GM12878 (cell line): ENCODE data around the gene TNFRSF11A. TPM values are rescaled to one million over a fixed set of nuclear protein-coding genes. Genes with fewer than 3 reads are reported as not detected.

Experiments used
- ATAC-seq: fragments of 200-7000 bp; cut with Tn5 transposase; 3 replicates; pipeline ENCODE4 v1.9.1; 2020; ENCODE audit warnings: mild to moderate bottlenecking, moderate library complexity
- BruUV-seq: library from RNA; stranded (reverse); fragments of 400-500 nt; replicated peaks from 2 replicates; lab custom pipeline; 2021; lab: Mats Ljungman, UMichigan
- CTCF ChIA-PET: fragments of 300-600 bp; sonication (Branson Sonifier 250); formaldehyde crosslinking; extraction: SDS; loops from one replicate; lab custom pipeline; 2021; ENCODE audit warnings: inconsistent platforms; lab: Yijun Ruan, JAX
- POLR2A ChIA-PET: fragments of 350-600 bp; formaldehyde crosslinking; extraction: SDS; loops from one replicate; lab custom pipeline; 2021; ENCODE audit warnings: inconsistent platforms; lab: Charles Lee
- RAD21 ChIA-PET: fragments of 300-600 bp; sonication (Branson Sonifier 250); formaldehyde crosslinking; loops from one replicate; lab custom pipeline; 2023; ENCODE audit warnings: antibody characterized with exemption; ENCODE audit not compliant: unreplicated experiment; lab: Charles Lee
- SMC1A ChIA-PET: fragments of 300-600 bp; sonication (Branson Sonifier 250); formaldehyde crosslinking; loops from one replicate; lab custom pipeline; 2023; ENCODE audit not compliant: unreplicated experiment, uncharacterized antibody; lab: Charles Lee
- DNase-seq: peaks from one replicate; pipeline ENCODE4 v3.0.0-alpha.2; 2011; ENCODE audit warnings: low read depth, low spot score
- FAIRE-seq: peaks from 3 replicates; lab custom pipeline; 2011; peaks lifted over from hg19 to GRCh38; lab: Jason Lieb, UNC
- H2AFZ ChIP-seq: 2 replicates; pipeline ENCODE4 v1.6.0; 2011; ENCODE audit warnings: low read depth, low read length, control low read depth; ENCODE audit not compliant: control insufficient read depth
- H3K27ac ChIP-seq: 2 replicates; pipeline ENCODE4 v1.5.1; 2011; ENCODE audit warnings: control low read depth; ENCODE audit not compliant: control insufficient read depth, insufficient read depth
- H3K27me3 ChIP-seq, 2 experiments: replicated peaks in 1 of 2; 2 replicates each; pipeline versions ENCODE4 v1.6.0 to v1.6.1; 2011; ENCODE audit warnings: low read length in 1 of 2; ENCODE audit not compliant: control insufficient read depth in 2 of 2, insufficient read depth in 2 of 2
- H3K36me3 ChIP-seq, 2 experiments: 2 replicates each; pipeline ENCODE4 v1.5.1; 2011; ENCODE audit warnings: low read length in 1 of 2; ENCODE audit not compliant: control insufficient read depth in 2 of 2, insufficient read depth in 2 of 2
- H3K4me1 ChIP-seq: 2 replicates; pipeline ENCODE4 v1.6.1; 2011; ENCODE audit warnings: mild to moderate bottlenecking, low read length, moderate library complexity, mixed read lengths; ENCODE audit not compliant: control insufficient read depth, insufficient read depth
- H3K4me2 ChIP-seq: 2 replicates; pipeline ENCODE4 v1.6.0; 2011; ENCODE audit warnings: control low read depth; ENCODE audit not compliant: control insufficient read depth, insufficient read depth
- H3K4me3 ChIP-seq: fragments of 200-600 bp; sonication (generic); 2 replicates; pipeline ENCODE4 v1.5.1; 2016
- H3K79me2 ChIP-seq: 2 replicates; pipeline ENCODE4 v1.6.0; 2011; ENCODE audit warnings: low read length; ENCODE audit not compliant: control insufficient read depth, insufficient read depth
- H3K9ac ChIP-seq: 2 replicates; pipeline ENCODE4 v1.8.0; 2011; ENCODE audit warnings: low read length, control low read depth, mixed read lengths; ENCODE audit not compliant: control insufficient read depth, insufficient read depth
- H3K9me3 ChIP-seq: replicated peaks from 3 replicates; pipeline ENCODE4 v1.5.1; 2011; ENCODE audit warnings: mild to moderate bottlenecking, low read length; ENCODE audit not compliant: control insufficient read depth, insufficient read depth
- H4K20me1 ChIP-seq: 2 replicates; pipeline ENCODE4 v1.6.0; 2011; ENCODE audit not compliant: control insufficient read depth, insufficient read depth
- CBX5 ChIP-seq: sonication (generic); IDR thresholded peaks from 2 replicates; pipeline ENCODE4 v1.6.1; 2016; ENCODE audit warnings: low read depth, moderate library complexity, mild to moderate bottlenecking, inconsistent platforms
- MEF2B ChIP-seq: fragments of 450-650 bp; IDR thresholded peaks from 2 replicates; pipeline ENCODE4 v1.6.1; 2018; ENCODE audit warnings: mild to moderate bottlenecking, moderate library complexity; ENCODE audit not compliant: partially characterized antibody, poor library complexity, severe bottlenecking
- POLR2A ChIP-seq: IDR thresholded peaks from 2 replicates; pipeline ENCODE4 v1.6.1; 2011; ENCODE audit warnings: low read depth, mild to moderate bottlenecking, low read length
- RELB ChIP-seq: fragments of 450-650 bp; IDR thresholded peaks from 2 replicates; pipeline ENCODE4 v1.6.1; 2017; ENCODE audit warnings: low read depth, mild to moderate bottlenecking, moderate library complexity
- SP1 ChIP-seq: IDR thresholded peaks from one replicate; pipeline ENCODE4 v1.6.1; 2011; ENCODE audit warnings: low read depth, low read length
- TCF7 ChIP-seq: IDR thresholded peaks from 2 replicates; pipeline ENCODE4 v1.6.1; 2014; ENCODE audit warnings: antibody characterized with exemption, borderline replicate concordance
- ZNF592 ChIP-seq: fragments of 450-650 bp; IDR thresholded peaks from 2 replicates; pipeline ENCODE4 v1.6.1; 2017; ENCODE audit warnings: mild to moderate bottlenecking, moderate library complexity
- WGBS: methylation state at CpG from one replicate; pipeline ENCODE4 v1.1.6; 2016; ENCODE audit warnings: low lambda C conversion rate; ENCODE audit not compliant: insufficient replicate concordance, insufficient coverage; ENCODE audit errors: missing lambda C conversion rate; 5-methylcytosine and 5-hydroxymethylcytosine counted together
- in situ Hi-C: fragments of 300-500 bp; cut with MboI; formaldehyde crosslinking; loops from 9 replicates; pipeline ENCODE4 v1.14.3; 2018; ENCODE audit warnings: mixed read lengths
- intact Hi-C: fragments of 100-400 bp; cut with micrococcal nuclease; formaldehyde crosslinking; loops from one replicate; pipeline ENCODE4 v1.14.2; 2022; ENCODE audit not compliant: unreplicated experiment
- polyA plus RNA-seq, 11 experiments: library from polyadenylated mRNA; depleted of rRNA in 4 of 11; unstranded in 6 of 11; stranded (reverse) in 5 of 11; fragments of >200 nt; fragmentation: Nextera tagmentation in 4 of 11; fragmentation: Illumina TruSeq in 1 of 11; extraction: Ambion mirVana in 4 of 11; extraction: Trizol in 1 of 11; gene quantifications; 1 replicate in 1 of 11; 2 replicates in 10 of 11; pipeline versions ENCODE4 v1.2.1 to v1.2.3, GENCODE V29; 2011 to 2016; ENCODE audit warnings: inconsistent platforms in 2 of 11, missing spikeins in 2 of 11, low read depth in 1 of 11
- total RNA-seq, 4 experiments: library from RNA; depleted of rRNA in 3 of 4; stranded (reverse); fragments of >200 nt in 3 of 4; fragmentation: Illumina TruSeq in 1 of 4; extraction: Trizol in 1 of 4; gene quantifications; 2 replicates each; pipeline versions ENCODE4 v1.2.1 to v1.2.3, GENCODE V29; 2013 to 2021
- TF ChIP-seq, protein P1 (sequence below), 3 experiments: IDR thresholded peaks in 2 of 3; conservative IDR thresholded peaks in 1 of 3; 2 replicates each; pipeline ENCODE4 v1.5.1; 2011; ENCODE audit warnings: low read depth in 3 of 3, low read length in 3 of 3, mild to moderate bottlenecking in 3 of 3, control low read depth in 2 of 3, moderate library complexity in 2 of 3, inconsistent platforms in 1 of 3, mixed read lengths in 1 of 3; ENCODE audit not compliant: control insufficient read depth in 2 of 3, insufficient read depth in 1 of 3; ENCODE audit errors: extremely low read depth in 1 of 3
- TF ChIP-seq, protein P2 (sequence below): IDR thresholded peaks from 2 replicates; pipeline ENCODE4 v1.6.1; 2012; ENCODE audit warnings: low read depth, low read length, improper control_type of control experiment

Gene TNFRSF11A
- total and polyA plus RNA-seq, 10 of the 15 experiments (the other 5 are each of a cell fraction or from before 2014, with no cell fraction given): 0.07 to 4.0 (median 0.23) TPM

DNA sequence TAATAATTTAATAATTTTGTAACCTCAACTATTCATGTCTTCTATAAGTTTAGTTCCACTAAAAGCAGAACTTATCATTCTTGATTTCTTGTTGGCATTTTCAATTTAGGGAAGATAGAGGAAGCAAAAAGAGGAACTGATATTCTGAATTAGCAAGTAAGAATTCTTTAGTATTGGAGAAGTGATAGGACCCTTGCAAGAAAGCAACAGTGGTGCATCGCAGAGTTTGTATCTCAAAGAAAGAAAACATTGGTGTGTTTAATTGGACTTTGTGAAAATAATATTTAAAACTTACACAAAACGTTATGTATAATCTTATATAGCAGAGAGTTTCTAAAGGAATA is 36.5 kb upstream of the TNFRSF11A start:
- Histone ChIP-seq H2AFZ (no peak overlapping the region), H4K20me1 (no peaks in the 10 kb centered on the region), H3K27ac (no peak overlapping the region), H3K36me3 (peaks cover 2 to 11% of the 10 kb centered on the region in 2 experiments; a peak in 3 of 4 replicates), H3K79me2 (no peaks in the 10 kb centered on the region), H3K9me3 (no peaks in the 10 kb centered on the region), H3K4me3 (no peak overlapping the region), H3K9ac (no peak overlapping the region), H3K27me3 (no peaks in the 10 kb centered on the region), H3K4me2 (no peak overlapping the region; the same call in 1 of the 2 replicates), H3K4me1 (peaks cover 17% of the 10 kb centered on the region)
- 7% methylated on average over 2 of the region's 2 CpGs for WGBS
- ChIA-PET RAD21 (no interaction called here), CTCF (interaction anchor here (0.8 to 1.5 kb wide), 4 partner anchors 27 to 40 kb away, joined by 3 to 4 read pairs (median 4); no protein-coding TSS in a partner anchor), SMC1A (interaction anchor here (0.6 to 1.6 kb wide), 4 partner anchors 26 to 203 kb away, joined by 3 to 5 read pairs (median 4); no protein-coding TSS in a partner anchor), POLR2A (no interaction called here)
- DNase-seq (no peak), FAIRE-seq (no peak), ATAC-seq (peak; percentile 86)
- BruUV-seq: no TSS peak
- intact Hi-C loops (loop anchor here (5.0 kb wide), 1 partner anchor 34 kb away; no protein-coding TSS in a partner anchor), in situ Hi-C loops (no loop called here)
- TF ChIP-seq, protein P1, sequence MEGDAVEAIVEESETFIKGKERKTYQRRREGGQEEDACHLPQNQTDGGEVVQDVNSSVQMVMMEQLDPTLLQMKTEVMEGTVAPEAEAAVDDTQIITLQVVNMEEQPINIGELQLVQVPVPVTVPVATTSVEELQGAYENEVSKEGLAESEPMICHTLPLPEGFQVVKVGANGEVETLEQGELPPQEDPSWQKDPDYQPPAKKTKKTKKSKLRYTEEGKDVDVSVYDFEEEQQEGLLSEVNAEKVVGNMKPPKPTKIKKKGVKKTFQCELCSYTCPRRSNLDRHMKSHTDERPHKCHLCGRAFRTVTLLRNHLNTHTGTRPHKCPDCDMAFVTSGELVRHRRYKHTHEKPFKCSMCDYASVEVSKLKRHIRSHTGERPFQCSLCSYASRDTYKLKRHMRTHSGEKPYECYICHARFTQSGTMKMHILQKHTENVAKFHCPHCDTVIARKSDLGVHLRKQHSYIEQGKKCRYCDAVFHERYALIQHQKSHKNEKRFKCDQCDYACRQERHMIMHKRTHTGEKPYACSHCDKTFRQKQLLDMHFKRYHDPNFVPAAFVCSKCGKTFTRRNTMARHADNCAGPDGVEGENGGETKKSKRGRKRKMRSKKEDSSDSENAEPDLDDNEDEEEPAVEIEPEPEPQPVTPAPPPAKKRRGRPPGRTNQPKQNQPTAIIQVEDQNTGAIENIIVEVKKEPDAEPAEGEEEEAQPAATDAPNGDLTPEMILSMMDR (IDR thresholded peaks at IDR 0.05 in 2 of 3, conservative IDR thresholded peaks at IDR 0.05 in 1 of 3; ENCODE audit: control insufficient read depth in 2 of 3, extremely low read depth in 1 of 3, insufficient read depth in 1 of 3, low read depth in 3 of 3, low read length in 3 of 3): no peak
- no peak for TF ChIP-seq ZNF592
- TF ChIP-seq TCF7: no peak
- TF ChIP-seq MEF2B: no peak
- TF ChIP-seq POLR2A: no peak
- peak; percentile 67; the same call in 1 of the 2 replicates for TF ChIP-seq RELB
- TF ChIP-seq CBX5: no peak
- no peak for TF ChIP-seq SP1
- TF ChIP-seq, protein P2, sequence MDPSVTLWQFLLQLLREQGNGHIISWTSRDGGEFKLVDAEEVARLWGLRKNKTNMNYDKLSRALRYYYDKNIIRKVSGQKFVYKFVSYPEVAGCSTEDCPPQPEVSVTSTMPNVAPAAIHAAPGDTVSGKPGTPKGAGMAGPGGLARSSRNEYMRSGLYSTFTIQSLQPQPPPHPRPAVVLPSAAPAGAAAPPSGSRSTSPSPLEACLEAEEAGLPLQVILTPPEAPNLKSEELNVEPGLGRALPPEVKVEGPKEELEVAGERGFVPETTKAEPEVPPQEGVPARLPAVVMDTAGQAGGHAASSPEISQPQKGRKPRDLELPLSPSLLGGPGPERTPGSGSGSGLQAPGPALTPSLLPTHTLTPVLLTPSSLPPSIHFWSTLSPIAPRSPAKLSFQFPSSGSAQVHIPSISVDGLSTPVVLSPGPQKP: no peak
